SK-N-SH (cell line): Measurements from ENCODE around the gene TMEM106B. TPM values are rescaled to one million over a fixed set of nuclear protein-coding genes. Genes with fewer than 3 reads are reported as not detected.

Experiments
- CTCF ChIA-PET: fragments of 300-600, 350-600 bp; formaldehyde crosslinking; extraction: SDS; loops from one replicate; lab custom pipeline; 2021; lab: Yijun Ruan, JAX
- POLR2A ChIA-PET: fragments of 350-600 bp; sonication (Branson Sonifier 250); formaldehyde crosslinking; extraction: SDS; loops from one replicate; lab custom pipeline; 2020; ENCODE audit warnings: antibody characterized with exemption, inconsistent platforms; lab: Yijun Ruan, JAX
- DNase-seq: peaks from one replicate; pipeline ENCODE4 v3.0.0; 2012
- H2AFZ ChIP-seq: fragments of 200-600 bp; sonication (generic); 2 replicates; pipeline ENCODE4 v1.8.1; 2016; ENCODE audit warnings: antibody characterized with exemption, mild to moderate bottlenecking, low read depth
- H3F3A ChIP-seq: fragments of 200-600 bp; sonication (generic); replicated peaks from 2 replicates; pipeline ENCODE3; 2016; ENCODE audit warnings: antibody characterized with exemption, mild to moderate bottlenecking; ENCODE audit not compliant: insufficient read depth
- H3K27ac ChIP-seq, 2 experiments: fragments of 200-500 bp in 1 of 2; fragments of 200-600 bp in 1 of 2; sonication (Bioruptor generic) in 1 of 2; sonication (generic), shearing (Covaris generic) in 1 of 2; 2 replicates each; pipeline versions ENCODE4 v1.5.1 to v1.6.1; 2014 to 2016; ENCODE audit warnings: low read depth in 2 of 2, inconsistent platforms in 1 of 2, low read length in 1 of 2, mild to moderate bottlenecking in 1 of 2, mixed read lengths in 1 of 2
- H3K27me3 ChIP-seq: fragments of 200-600 bp; sonication (generic), shearing (Covaris generic); 2 replicates; pipeline ENCODE4 v1.6.1; 2016; ENCODE audit warnings: mixed run types; ENCODE audit not compliant: insufficient read depth
- H3K36me3 ChIP-seq, 2 experiments: fragments of 200-500 bp in 1 of 2; fragments of 200-600 bp in 1 of 2; sonication (Bioruptor generic) in 1 of 2; sonication (generic) in 1 of 2; replicated peaks in 1 of 2; 2 replicates each; pipeline versions ENCODE3 to v1.5.1; 2014 to 2016; ENCODE audit warnings: low read length in 1 of 2, mild to moderate bottlenecking in 1 of 2; ENCODE audit not compliant: insufficient read depth in 2 of 2, control insufficient read depth in 1 of 2
- H3K4me1 ChIP-seq, 2 experiments: fragments of 200-500 bp in 1 of 2; fragments of 200-600 bp in 1 of 2; sonication (Bioruptor generic) in 1 of 2; sonication (generic), shearing (Covaris generic) in 1 of 2; 2 replicates each; pipeline versions ENCODE4 v1.5.1 to v1.6.1; 2014 to 2016; ENCODE audit warnings: low read depth in 1 of 2, low read length in 1 of 2, mixed run types in 1 of 2; ENCODE audit not compliant: insufficient read depth in 2 of 2, control insufficient read depth in 1 of 2
- H3K4me2 ChIP-seq: fragments of 200-600 bp; sonication (generic), shearing (Covaris generic); 2 replicates; pipeline ENCODE4 v1.6.1; 2017; ENCODE audit warnings: mixed run types
- H3K4me3 ChIP-seq, 2 experiments: fragments of 200-500 bp in 1 of 2; fragments of 200-600 bp in 1 of 2; sonication (Bioruptor generic) in 1 of 2; sonication (generic), shearing (Covaris generic) in 1 of 2; 2 replicates each; pipeline versions ENCODE4 v1.5.1 to v1.8.1; 2014 to 2016; ENCODE audit warnings: low read depth in 2 of 2, inconsistent platforms in 1 of 2, low read length in 1 of 2, mild to moderate bottlenecking in 1 of 2, mixed read lengths in 1 of 2, moderate library complexity in 1 of 2
- H3K79me2 ChIP-seq: fragments of 200-600 bp; sonication (generic); 2 replicates; pipeline ENCODE4 v1.8.1; 2017; ENCODE audit warnings: mild to moderate bottlenecking; ENCODE audit not compliant: insufficient read depth
- H3K9ac ChIP-seq: fragments of 200-600 bp; sonication (generic); 2 replicates; pipeline ENCODE4 v1.6.1; 2017; ENCODE audit warnings: mixed run types
- H3K9me2 ChIP-seq: fragments of 200-600 bp; sonication (generic); 2 replicates; pipeline ENCODE4 v1.6.1; 2017; ENCODE audit warnings: mixed run types
- H3K9me3 ChIP-seq: fragments of 200-600 bp; sonication (generic); 2 replicates; pipeline ENCODE4 v1.6.1; 2017; ENCODE audit warnings: mixed run types, mild to moderate bottlenecking, moderate library complexity
- H4K20me1 ChIP-seq: fragments of 200-600 bp; sonication (generic); 2 replicates; pipeline ENCODE4 v1.6.1; 2017; ENCODE audit warnings: mild to moderate bottlenecking, mixed run types; ENCODE audit not compliant: insufficient read depth
- EP300 ChIP-seq, 2 experiments: IDR thresholded peaks; 2 replicates each; pipeline versions ENCODE4 v1.4.0 to v1.6.1; 2012; ENCODE audit warnings: borderline replicate concordance in 1 of 2, low read depth in 1 of 2, low read length in 1 of 2
- FOXJ3 ChIP-seq: sonication (generic); formaldehyde crosslinking; IDR thresholded peaks from 2 replicates; pipeline ENCODE4 v1.5.1; 2020; ENCODE audit warnings: mild to moderate bottlenecking, missing genetic modification reagents
- FOXM1 ChIP-seq: IDR thresholded peaks from 2 replicates; pipeline ENCODE4 v1.4.0; 2012; ENCODE audit warnings: low read depth, mild to moderate bottlenecking
- GABPA ChIP-seq: IDR thresholded peaks from 2 replicates; pipeline ENCODE4 v1.4.0; 2012; ENCODE audit warnings: low read depth, mild to moderate bottlenecking
- MXI1 ChIP-seq: IDR thresholded peaks from 2 replicates; pipeline ENCODE4 v1.6.1; 2012; ENCODE audit warnings: mild to moderate bottlenecking, low read depth, low read length, improper control_type of control experiment
- NFIC ChIP-seq: IDR thresholded peaks from 2 replicates; pipeline ENCODE4 v1.4.0; 2012; ENCODE audit warnings: borderline replicate concordance
- NRF1 ChIP-seq: IDR thresholded peaks from 2 replicates; pipeline ENCODE4 v1.6.1; 2012; ENCODE audit warnings: low read depth, mild to moderate bottlenecking, low read length
- POLR2AphosphoS5 ChIP-seq: IDR thresholded peaks from 2 replicates; pipeline ENCODE4 v1.6.1; 2012; ENCODE audit warnings: low read depth, low read length
- RAD21 ChIP-seq: IDR thresholded peaks from 2 replicates; pipeline ENCODE4 v1.6.1; 2012; ENCODE audit warnings: mild to moderate bottlenecking, low read length
- RFX5 ChIP-seq: IDR thresholded peaks from 2 replicates; pipeline ENCODE4 v1.6.1; 2012; ENCODE audit warnings: mild to moderate bottlenecking, improper control_type of control experiment, low read length
- RXRA ChIP-seq: IDR thresholded peaks from 2 replicates; pipeline ENCODE4 v1.4.0; 2012; ENCODE audit warnings: low read depth, mild to moderate bottlenecking, borderline replicate concordance
- SMC3 ChIP-seq: IDR thresholded peaks from 2 replicates; pipeline ENCODE4 v1.6.1; 2012; ENCODE audit warnings: low read depth, low read length, improper control_type of control experiment
- TAF1 ChIP-seq: IDR thresholded peaks from 2 replicates; pipeline ENCODE4 v1.6.1; 2012; ENCODE audit warnings: low read depth, mild to moderate bottlenecking, low read length, moderate library complexity, borderline replicate concordance
- TCF12 ChIP-seq: IDR thresholded peaks from 2 replicates; pipeline ENCODE4 v1.4.0; 2012
- YY1 ChIP-seq: IDR thresholded peaks from 2 replicates; pipeline ENCODE4 v1.4.0; 2012; ENCODE audit warnings: low read depth, mild to moderate bottlenecking
- WGBS: methylation state at CpG from one replicate; pipeline ENCODE4 v1.1.6; 2017; ENCODE audit warnings: low lambda C conversion rate; 5-methylcytosine and 5-hydroxymethylcytosine counted together
- polyA plus RNA-seq, 3 experiments: library from polyadenylated mRNA; depleted of rRNA; stranded (reverse); fragments of >200 nt; gene quantifications; 2 replicates each; pipeline ENCODE4 v1.2.3, GENCODE V29; 2012
- TF ChIP-seq, protein P1 (sequence below): fragments of 200-600 bp; sonication (generic); IDR thresholded peaks from 2 replicates; pipeline ENCODE4 v1.6.1; 2017; ENCODE audit warnings: antibody characterized with exemption, mild to moderate bottlenecking, moderate library complexity
- TF ChIP-seq, protein P2 (sequence below): IDR thresholded peaks from 2 replicates; pipeline ENCODE4 v1.4.0; 2012; ENCODE audit warnings: low read depth, borderline replicate concordance
- TF ChIP-seq, protein P3 (sequence below): IDR thresholded peaks from 2 replicates; pipeline ENCODE4 v1.6.1; 2012; ENCODE audit warnings: mild to moderate bottlenecking, low read depth, low read length, moderate library complexity
- TF ChIP-seq, protein P4 (sequence below): fragments of 150-350 bp; IDR thresholded peaks from 2 replicates; pipeline ENCODE4 v1.6.1; 2017; ENCODE audit warnings: antibody characterized with exemption, low read length, low read depth, borderline replicate concordance
- TF ChIP-seq, protein P5 (sequence below): fragments of 150-350 bp; IDR thresholded peaks from 2 replicates; pipeline ENCODE4 v1.6.1; 2016; ENCODE audit warnings: mild to moderate bottlenecking, low read depth, low read length

Gene TMEM106B
- polyA plus RNA-seq, 1 of the 3 experiments (the other 2 are of a cell fraction): 20.4 TPM

DNA sequence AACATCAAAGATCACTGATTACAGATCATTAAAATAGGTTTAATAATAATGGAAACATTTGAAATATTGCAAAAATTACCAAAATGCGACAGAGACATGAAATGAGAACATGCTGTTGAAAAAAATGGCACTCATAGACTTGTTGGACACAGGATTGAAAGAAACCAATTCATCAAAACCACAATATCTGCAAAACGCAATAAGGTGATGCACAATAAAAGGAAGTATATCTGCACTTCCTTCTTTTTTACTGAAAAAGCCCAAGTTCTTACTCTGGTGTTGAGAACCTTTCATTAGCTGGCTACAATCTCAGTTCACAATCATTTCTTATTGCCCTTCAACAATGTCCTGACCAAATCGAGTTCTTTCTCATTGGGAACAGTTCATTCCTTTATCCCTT is 28.7 kb downstream of the TMEM106B start:
- Histone ChIP-seq H3K36me3 (peaks cover 24 to 35% of the 10 kb centered on the region in 2 experiments), H3K79me2 (no peaks in the 10 kb centered on the region), H3K9me2 (no peaks in the 10 kb centered on the region), H3K4me2 (no peak overlapping the region), H3K27me3 (no peaks in the 10 kb centered on the region), H4K20me1 (no peaks in the 10 kb centered on the region), H3K4me3 (no peak overlapping the region), H3K27ac (no peak overlapping the region), H2AFZ (no peak overlapping the region), H3F3A (peaks cover 7% of the 10 kb centered on the region), H3K9me3 (no peaks in the 10 kb centered on the region), H3K4me1 (peaks cover 0 to 2% of the 10 kb centered on the region in 2 experiments; a peak in 2 of 4 replicates), H3K9ac (no peak overlapping the region)
- CTCF ChIA-PET: interaction anchor here (1.1 kb wide), 1 partner anchor 408 kb away, joined by 3 read pairs; the partner anchor contains the start of gene THSD7A
- no peak for TF ChIP-seq FOXJ3
- TF ChIP-seq GABPA: no peak
- TF ChIP-seq, protein P1, sequence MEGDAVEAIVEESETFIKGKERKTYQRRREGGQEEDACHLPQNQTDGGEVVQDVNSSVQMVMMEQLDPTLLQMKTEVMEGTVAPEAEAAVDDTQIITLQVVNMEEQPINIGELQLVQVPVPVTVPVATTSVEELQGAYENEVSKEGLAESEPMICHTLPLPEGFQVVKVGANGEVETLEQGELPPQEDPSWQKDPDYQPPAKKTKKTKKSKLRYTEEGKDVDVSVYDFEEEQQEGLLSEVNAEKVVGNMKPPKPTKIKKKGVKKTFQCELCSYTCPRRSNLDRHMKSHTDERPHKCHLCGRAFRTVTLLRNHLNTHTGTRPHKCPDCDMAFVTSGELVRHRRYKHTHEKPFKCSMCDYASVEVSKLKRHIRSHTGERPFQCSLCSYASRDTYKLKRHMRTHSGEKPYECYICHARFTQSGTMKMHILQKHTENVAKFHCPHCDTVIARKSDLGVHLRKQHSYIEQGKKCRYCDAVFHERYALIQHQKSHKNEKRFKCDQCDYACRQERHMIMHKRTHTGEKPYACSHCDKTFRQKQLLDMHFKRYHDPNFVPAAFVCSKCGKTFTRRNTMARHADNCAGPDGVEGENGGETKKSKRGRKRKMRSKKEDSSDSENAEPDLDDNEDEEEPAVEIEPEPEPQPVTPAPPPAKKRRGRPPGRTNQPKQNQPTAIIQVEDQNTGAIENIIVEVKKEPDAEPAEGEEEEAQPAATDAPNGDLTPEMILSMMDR: no peak
- no peak for TF ChIP-seq YY1
- TF ChIP-seq, protein P2, sequence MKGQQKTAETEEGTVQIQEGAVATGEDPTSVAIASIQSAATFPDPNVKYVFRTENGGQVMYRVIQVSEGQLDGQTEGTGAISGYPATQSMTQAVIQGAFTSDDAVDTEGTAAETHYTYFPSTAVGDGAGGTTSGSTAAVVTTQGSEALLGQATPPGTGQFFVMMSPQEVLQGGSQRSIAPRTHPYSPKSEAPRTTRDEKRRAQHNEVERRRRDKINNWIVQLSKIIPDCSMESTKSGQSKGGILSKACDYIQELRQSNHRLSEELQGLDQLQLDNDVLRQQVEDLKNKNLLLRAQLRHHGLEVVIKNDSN: no peak
- no peak for TF ChIP-seq NRF1
- TF ChIP-seq NFIC: no peak
- TF ChIP-seq MXI1: no peak
- no peak for TF ChIP-seq EP300 (IDR thresholded peaks at IDR 0.05; ENCODE audit: borderline replicate concordance in 1 of 2, low read depth in 1 of 2, low read length in 1 of 2)
- no peak for TF ChIP-seq SMC3
- TF ChIP-seq RAD21: no peak
- TF ChIP-seq RXRA: no peak
- TF ChIP-seq, protein P3, sequence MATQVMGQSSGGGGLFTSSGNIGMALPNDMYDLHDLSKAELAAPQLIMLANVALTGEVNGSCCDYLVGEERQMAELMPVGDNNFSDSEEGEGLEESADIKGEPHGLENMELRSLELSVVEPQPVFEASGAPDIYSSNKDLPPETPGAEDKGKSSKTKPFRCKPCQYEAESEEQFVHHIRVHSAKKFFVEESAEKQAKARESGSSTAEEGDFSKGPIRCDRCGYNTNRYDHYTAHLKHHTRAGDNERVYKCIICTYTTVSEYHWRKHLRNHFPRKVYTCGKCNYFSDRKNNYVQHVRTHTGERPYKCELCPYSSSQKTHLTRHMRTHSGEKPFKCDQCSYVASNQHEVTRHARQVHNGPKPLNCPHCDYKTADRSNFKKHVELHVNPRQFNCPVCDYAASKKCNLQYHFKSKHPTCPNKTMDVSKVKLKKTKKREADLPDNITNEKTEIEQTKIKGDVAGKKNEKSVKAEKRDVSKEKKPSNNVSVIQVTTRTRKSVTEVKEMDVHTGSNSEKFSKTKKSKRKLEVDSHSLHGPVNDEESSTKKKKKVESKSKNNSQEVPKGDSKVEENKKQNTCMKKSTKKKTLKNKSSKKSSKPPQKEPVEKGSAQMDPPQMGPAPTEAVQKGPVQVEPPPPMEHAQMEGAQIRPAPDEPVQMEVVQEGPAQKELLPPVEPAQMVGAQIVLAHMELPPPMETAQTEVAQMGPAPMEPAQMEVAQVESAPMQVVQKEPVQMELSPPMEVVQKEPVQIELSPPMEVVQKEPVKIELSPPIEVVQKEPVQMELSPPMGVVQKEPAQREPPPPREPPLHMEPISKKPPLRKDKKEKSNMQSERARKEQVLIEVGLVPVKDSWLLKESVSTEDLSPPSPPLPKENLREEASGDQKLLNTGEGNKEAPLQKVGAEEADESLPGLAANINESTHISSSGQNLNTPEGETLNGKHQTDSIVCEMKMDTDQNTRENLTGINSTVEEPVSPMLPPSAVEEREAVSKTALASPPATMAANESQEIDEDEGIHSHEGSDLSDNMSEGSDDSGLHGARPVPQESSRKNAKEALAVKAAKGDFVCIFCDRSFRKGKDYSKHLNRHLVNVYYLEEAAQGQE: no peak
- TF ChIP-seq FOXM1: no peak
- no peak for TF ChIP-seq TAF1
- TF ChIP-seq, protein P4, sequence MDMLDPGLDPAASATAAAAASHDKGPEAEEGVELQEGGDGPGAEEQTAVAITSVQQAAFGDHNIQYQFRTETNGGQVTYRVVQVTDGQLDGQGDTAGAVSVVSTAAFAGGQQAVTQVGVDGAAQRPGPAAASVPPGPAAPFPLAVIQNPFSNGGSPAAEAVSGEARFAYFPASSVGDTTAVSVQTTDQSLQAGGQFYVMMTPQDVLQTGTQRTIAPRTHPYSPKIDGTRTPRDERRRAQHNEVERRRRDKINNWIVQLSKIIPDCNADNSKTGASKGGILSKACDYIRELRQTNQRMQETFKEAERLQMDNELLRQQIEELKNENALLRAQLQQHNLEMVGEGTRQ: no peak
- TF ChIP-seq, protein P5, sequence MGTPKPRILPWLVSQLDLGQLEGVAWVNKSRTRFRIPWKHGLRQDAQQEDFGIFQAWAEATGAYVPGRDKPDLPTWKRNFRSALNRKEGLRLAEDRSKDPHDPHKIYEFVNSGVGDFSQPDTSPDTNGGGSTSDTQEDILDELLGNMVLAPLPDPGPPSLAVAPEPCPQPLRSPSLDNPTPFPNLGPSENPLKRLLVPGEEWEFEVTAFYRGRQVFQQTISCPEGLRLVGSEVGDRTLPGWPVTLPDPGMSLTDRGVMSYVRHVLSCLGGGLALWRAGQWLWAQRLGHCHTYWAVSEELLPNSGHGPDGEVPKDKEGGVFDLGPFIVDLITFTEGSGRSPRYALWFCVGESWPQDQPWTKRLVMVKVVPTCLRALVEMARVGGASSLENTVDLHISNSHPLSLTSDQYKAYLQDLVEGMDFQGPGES: no peak
- no peak for TF ChIP-seq TCF12
- no peak for TF ChIP-seq RFX5
- no peak for TF ChIP-seq POLR2AphosphoS5
- WGBS: 90% methylated on average over 3 of the region's 3 CpGs
- no peak for DNase-seq
- POLR2A ChIA-PET: no interaction called here
